NOMO-1 treated with DMSO at 0.1 percent for 48 hours (cell line): ENCODE measurements around the gene CALR3.
A peak's percentile ranks its signal among the peaks of the same experiment; 100 is the strongest.
"Not testable (repeated sequence)": the region's sequence is repeated elsewhere in the genome, so short reads cannot be mapped to it uniquely, and the experiment has no call there.

Source experiments
- DNase-seq: peaks from one replicate; lab custom pipeline; 2025; ENCODE audit not compliant: unreplicated experiment; lab: John Stamatoyannopoulos, UW

The CALR3 gene

GRCh38 chr19:16458391-16459341 lies 37.3 kb downstream of the CALR3 start:
- DNase-seq = no peak

DNA sequence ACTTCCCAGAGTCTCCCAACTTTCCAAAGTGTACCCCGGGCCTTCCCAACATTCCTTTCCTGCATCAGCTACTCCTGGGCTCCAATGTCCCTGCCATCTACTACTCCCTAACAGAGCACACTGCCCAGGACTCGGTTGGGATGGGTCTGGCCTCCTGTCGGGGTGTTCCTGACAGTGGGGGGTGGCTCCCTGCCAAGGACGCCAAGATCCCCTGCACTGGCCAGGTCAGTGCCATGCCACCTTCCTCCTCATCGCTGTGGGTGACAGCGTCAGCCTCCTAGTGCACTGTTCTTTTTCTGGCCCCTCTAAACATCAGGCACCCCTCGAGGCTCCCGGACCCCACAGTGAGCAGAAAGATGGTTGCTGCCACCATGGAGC lies 38.0 kb downstream of the CALR3 start:
- no peak for DNase-seq

- DNase-seq = no peak
Observed at GRCh38 chr19:16457195-16457953, 38.6 kb downstream of the CALR3 start.

DNA sequence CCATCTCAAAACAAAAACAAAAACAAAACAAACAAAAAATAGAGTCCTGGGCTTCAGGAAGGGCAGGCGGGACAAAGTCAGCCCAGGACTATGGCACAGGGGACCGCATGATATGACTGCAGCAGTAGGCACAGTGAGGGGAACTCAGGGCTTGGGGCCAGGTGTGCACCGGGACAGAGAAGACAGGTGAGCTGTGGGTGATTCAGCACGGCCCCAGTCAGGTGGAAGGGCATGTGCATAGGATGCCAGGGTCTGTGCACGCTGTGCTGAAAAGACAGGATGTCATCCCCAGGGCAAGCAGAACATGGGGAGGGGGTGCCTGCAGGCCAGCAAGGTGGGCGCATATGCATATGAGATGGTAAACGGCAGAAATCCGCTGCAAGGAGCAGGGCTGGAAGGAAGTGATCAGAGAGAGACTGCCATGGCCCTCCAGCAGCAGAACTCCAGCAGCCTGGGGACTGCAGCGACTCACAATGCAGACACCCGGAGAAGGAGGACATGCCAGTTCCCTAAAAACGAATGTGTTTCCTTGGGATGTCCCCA lies 39.2 kb downstream of the CALR3 start:
- no peak for DNase-seq

- DNase-seq = no peak
Observed at GRCh38 chr19:16455489-16455888, 40.5 kb downstream of the CALR3 start.

DNA sequence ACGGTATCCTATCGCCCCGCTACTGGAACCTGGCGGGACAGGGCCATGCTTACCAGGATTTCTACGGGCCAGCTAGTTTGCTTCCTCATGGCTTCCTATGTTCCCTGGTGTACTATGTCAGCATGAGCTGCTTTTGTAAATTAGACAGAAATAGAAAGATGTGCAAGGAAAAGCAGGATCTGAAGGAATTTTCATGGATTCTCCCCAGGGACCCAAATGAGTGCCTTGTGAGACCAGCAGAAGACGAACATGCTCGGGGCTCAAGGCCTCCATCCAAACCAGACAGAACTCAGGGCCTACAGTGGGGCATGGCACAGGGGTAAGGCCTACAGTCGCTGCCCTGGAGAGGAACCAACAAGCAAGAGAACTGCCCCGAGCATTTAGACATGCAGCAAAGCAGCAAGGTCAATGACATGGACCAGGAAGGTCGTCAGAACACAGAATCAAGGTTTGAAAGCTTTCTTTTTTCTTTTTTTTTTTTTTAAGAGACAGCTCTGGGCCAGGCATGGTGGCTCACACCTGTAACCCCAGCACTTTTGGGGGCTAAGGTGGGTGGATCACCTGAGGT lies 41.5 kb downstream of the CALR3 start:
- DNase-seq = no peak

GRCh38 chr19:16452325-16452724 lies 43.6 kb downstream of the CALR3 start:
- DNase-seq = no peak

DNA sequence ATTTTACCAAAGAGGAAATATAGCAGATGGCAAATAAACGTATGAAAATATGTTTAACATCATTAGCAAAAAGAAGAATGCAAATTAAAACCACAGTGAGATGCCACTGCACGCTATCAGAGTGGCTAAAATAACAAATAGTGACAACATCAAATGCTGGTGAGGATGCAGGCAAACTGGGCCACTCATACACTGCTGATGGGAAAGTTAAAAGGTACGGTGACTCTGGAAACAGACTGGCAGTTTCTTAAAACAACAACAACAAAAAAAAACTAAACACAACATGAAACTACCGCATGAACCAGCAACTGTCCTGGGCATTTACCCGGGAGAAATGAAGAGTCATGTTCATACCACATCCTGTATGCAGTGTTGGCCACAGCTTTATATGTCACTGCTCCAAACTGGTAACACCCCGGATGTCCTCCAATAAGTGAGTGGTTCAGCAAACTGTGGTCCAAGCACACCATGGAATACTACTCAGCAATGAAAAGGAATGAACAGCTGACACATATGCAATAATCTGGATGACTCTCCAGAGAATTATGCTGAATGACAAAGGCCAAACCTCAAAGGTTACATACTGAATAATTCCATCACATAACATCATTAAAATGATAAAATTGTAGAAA lies 46.5 kb downstream of the CALR3 start:
- no peak for DNase-seq

- not testable (repeated sequence) for DNase-seq
Observed at GRCh38 chr19:16448872-16449271, 47.1 kb downstream of the CALR3 start.

- peak; percentile 92 for DNase-seq
Observed at GRCh38 chr19:16446724-16447368, 49.1 kb downstream of the CALR3 start.

DNA sequence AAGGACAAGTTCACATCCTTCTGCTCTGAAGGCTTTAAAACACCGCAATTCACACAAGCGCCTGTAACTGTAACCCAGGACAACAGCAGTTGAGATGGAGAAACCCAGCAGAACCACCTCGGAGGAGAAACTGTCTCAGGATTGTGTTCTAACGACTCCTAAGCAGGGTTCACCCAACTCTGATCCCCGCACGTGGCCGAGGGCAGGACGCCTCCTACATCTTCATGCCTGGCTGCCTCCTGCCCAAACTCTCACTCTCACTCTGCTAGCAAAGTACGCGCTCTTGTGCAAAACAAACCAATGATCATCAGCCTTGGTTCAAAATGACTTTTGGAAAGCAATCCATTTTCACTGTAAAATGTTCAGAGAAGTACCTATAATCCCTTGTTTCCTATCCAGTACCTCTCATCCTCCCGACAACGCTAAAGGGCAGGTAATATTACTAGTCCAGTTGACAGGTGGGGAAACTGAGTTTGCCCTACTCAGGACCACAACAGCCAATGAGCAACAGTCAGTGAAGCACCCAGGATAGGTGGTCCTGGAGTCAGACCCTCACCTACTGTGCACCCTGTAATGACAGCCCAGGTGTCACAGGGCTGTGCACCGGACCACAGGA lies 49.8 kb downstream of the CALR3 start:
- DNase-seq = no peak

- DNase-seq = peak; percentile 87
Observed at GRCh38 chr19:16445238-16446107, 50.5 kb downstream of the CALR3 start.

GRCh38 chr19:16444269-16444600 lies 51.7 kb downstream of the CALR3 start:
- no peak for DNase-seq

GRCh38 chr19:16442386-16443276 lies 53.3 kb downstream of the CALR3 start:
- no peak for DNase-seq

- no peak for DNase-seq
Observed at GRCh38 chr19:16441661-16442162, 54.3 kb downstream of the CALR3 start.

DNA sequence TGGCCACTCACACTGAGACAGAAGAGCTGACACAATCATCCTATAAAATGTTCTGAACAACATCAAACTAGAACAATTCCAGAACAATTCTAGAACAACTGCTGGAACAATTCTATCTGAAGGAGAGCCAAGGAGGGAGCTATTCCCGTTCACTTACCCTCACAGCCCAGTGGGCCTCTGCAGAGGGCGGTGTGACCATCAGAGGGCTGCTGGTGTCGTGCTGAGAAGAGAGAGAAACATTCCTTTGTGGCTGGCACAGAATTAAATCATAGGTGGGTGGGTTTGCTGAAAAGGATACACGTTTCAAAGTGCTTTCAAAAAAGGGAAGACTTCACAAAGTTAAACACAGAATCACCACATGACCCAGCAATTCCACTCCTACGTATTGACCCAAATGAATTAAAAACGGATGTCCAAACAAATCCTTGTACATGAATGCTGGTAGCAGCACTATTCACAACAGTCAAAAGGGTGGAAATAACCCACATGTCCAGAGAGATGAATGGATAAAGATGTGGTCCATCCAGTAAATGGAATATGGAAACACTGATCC lies 59.1 kb downstream of the CALR3 start:
- DNase-seq = no peak

GRCh38 chr19:16435999-16436650 lies 59.8 kb downstream of the CALR3 start:
- no peak for DNase-seq
